CD1c-positive myeloid dendritic cell (primary cell): ENCODE measurements around the gene SYNDIG1.

Experiments
- DNase-seq: peaks from one replicate; pipeline ENCODE4 v3.0.0-alpha.2; 2016; ENCODE audit errors: extremely low spot score

The SYNDIG1 gene

DNA sequence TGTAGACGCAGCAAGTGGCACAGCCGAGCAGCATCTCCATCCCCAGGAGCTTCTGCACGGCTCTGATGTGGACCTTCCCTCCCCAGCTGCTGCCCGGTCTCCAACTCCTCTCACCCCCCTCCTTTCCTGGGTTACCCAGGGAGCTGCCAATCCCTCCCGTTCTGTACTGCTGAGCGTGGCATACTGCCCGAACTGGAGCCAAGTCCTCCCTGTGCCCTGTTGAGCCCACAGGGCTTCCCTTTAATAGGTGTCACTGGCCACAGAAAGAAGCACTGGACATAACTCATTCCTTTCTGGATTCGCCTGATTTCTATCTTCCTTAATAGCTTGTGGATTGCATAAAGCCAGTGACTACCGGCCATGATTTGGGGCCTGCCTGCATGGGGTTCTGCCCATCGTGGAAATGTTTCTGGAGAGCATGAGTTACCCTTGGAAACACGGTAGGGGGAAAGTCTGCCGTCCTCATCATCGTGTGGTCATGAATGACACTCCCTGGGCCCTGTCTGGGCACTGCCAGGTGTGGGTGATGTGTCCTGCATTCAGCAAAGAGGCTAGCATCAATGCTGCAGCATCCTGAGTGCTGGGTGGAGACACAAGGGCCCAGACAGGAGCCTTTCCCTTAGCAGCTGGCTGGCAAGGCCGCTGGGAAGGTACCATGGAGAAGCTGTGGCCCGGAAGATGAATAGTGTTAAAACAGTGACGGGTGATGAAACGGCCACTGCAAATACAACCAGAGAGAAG lies 189.7 kb downstream of the SYNDIG1 start:
- no peak for DNase-seq

- DNase-seq = no peak
Measured at GRCh38 chr20:24659835-24660234, 190.4 kb downstream of the SYNDIG1 start.

DNA sequence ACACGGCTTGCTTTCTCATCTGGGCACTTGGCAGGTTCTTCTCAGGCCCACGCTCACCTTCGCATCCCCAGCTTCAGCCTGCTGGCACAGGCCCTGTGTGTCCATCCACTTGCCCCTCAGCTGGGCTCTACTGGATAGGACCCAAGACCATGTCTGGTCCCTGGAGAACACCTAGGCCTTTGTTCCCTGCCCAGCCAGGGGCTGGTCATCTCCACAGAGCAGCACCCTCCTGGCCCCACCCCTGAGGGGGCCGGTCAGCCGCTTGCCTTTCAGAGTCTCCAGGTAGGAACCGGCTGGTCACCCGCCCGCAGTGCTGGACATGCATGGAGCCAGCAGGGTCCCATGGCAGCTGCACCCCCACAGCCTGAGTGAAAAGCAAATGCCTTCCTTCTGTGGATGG lies 191.2 kb downstream of the SYNDIG1 start:
- no peak for DNase-seq

DNA sequence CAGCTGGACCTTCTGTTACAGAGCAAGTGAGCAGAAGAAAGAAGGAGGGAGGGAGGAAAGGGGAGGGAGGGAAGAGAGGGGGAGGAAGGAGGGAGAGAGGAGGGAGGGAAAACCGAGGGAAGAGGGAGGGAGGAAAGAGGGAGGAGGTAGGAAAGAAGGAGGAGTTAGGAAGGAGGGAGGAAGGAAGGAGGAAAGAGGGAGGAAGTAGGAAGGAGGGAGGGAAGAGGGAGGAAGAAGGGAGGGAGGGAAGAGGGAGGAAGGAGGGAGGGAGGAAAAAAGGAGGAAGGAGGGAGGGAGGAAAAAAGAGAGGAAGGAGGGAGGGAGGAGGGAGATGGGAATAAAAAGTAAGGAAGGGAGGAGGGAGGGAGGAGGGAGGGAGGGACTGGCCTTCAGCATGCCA lies 191.8 kb downstream of the SYNDIG1 start:
- no peak for DNase-seq

- no peak for DNase-seq
Measured at GRCh38 chr20:24662322-24662721, 192.9 kb downstream of the SYNDIG1 start.

DNA sequence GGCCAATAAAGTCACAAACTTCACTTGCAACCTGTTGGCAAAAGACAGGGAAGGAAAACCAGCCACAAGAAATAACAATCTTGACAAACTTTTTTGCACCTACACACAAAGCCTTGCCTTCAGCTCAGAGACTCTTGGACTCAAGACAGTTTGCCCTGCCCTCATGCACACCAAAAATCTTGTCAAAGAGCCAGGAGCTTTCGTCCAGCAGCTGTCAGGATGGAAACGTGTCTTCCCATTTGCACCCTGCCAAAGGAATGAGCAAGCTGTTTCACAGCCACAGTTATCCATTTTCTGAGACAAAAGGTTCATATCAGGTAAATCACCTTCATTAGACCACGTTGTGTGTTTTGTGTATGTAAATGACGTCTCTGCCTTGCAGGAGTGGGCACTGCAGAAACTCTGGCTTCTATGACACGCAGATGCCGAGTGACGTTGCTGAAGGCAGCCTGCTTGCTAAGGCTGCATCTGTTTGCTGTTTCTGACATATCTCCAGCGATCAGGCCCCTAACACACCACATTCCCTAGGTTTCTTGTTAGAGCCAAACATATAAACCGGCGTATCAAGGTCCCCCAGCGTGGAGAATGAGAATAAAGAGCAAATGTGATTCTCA lies 193.4 kb downstream of the SYNDIG1 start:
- no peak for DNase-seq

DNA sequence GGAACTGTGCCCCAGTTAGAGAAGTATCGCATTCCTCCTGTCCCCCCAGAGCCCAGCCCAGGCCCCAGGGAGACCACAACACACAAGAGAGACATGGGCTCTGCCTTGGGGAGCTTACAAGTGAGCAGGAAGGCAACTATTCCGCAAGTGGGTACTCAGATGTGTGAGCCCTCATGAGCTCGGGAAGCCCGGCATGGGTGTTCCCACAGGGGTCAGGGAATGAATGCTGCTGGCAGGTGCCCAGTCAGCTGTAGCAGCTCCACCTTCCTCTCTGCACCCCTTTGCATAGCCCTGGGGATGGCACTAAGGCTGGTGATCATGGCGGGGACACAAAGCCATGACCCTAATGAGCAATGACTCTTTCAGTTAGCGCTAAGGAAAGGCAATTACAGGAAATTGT lies 194.1 kb downstream of the SYNDIG1 start:
- DNase-seq = no peak

- no peak for DNase-seq
Measured at GRCh38 chr20:24664266-24664986, 195.0 kb downstream of the SYNDIG1 start.

DNA sequence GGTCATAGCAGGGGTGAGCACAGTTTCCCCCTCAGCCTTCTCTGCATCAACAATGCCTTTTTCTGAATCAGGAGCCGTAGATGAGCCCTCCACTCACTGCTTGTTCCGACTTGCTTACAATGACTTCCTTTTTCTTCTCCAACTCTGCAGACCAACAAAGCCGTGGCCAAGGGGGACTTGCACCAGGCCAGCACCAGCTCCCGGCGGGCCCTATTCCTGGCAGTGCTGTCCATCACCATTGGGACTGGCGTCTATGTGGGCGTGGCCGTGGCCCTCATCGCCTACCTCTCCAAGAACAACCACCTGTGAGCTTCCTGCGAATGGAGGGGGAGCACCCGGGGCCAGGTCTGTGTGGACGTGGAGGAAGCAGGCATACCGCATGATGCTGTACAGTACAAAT lies 195.8 kb downstream of the SYNDIG1 start:
- DNase-seq = no peak

DNA sequence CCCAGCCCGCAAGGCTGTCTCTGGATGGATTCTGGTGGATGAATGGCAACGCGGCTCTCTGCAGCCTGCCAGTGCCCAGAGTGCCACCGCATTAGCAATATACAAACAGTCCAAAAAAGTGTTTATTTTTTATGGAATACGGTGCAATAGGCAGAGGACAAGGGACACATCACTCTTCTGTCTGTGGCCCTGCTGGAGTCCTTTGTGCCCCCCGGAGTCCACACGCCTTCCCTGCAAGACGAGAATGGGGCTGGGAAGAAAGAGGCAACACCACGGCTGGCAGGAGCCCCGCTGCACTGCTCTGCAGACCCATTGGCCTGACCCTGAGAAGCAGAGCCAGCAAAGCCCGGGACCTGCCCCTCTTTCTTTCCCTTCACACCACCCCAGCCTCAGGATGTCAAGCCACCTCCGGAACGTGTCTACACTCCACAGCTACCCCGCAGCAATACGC lies 196.3 kb downstream of the SYNDIG1 start:
- no peak for DNase-seq

GRCh38 chr20:24667689-24668383 lies 198.4 kb downstream of the SYNDIG1 start:
- no peak for DNase-seq

- no peak for DNase-seq
Measured at GRCh38 chr20:24668384-24668702, 198.9 kb downstream of the SYNDIG1 start.

DNA sequence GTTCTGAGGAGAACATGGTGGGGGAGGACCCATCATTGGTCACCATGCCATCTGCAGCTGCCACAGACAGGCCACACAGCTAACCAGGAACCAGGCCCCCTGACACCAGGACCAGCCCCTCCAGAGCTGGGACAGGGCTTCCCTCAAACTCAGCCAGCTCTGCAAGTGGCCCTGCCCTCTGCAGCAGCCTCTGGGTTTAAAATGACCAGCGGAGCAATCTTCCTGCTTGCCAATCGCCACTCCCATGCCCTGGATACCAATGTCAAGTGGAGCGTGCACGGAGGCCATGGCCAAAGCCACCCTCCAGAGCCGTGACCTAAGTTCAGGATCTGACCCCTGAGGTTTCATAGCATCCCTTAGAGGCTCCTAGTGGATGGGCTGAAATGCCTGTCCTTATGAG lies 199.4 kb downstream of the SYNDIG1 start:
- no peak for DNase-seq

- no peak for DNase-seq
Measured at GRCh38 chr20:24669701-24670100, 200.3 kb downstream of the SYNDIG1 start.

- DNase-seq = no peak
Measured at GRCh38 chr20:24670341-24670872, 201.0 kb downstream of the SYNDIG1 start.

GRCh38 chr20:24670981-24671380 lies 201.6 kb downstream of the SYNDIG1 start:
- DNase-seq = no peak

DNA sequence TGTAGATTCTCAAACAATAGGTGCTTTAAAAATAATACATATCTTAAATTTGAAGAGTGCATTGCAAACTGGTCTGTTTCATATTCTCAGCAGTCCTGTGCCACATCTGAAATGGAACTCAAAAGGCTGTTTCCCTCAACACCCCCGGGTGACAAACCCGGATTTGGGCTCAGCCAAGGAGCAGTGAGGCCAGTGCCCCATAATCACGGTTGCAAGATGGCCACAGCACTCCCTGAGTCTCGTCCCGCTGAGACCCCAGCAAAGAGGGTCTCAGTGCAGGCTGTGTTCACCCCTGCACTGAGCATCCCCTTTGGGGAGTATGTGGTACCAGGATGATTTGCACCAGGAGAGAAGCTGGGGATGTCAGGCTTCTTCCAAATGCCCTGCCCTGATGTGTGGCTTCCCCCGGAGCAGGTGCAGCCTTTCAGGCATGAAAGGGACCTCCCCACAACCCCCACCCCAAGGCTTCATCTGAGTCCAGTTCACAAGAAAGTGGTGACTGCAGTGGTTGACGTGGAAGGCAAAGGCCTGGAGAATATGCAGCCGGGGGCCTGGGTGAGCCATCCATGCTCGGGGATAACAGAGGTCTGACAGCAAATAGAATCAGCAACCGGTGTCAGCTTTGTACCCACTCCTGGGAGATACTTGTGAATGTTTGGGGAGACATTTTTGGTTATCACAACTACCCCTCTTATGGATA lies 202.9 kb downstream of the SYNDIG1 start:
- no peak for DNase-seq

DNA sequence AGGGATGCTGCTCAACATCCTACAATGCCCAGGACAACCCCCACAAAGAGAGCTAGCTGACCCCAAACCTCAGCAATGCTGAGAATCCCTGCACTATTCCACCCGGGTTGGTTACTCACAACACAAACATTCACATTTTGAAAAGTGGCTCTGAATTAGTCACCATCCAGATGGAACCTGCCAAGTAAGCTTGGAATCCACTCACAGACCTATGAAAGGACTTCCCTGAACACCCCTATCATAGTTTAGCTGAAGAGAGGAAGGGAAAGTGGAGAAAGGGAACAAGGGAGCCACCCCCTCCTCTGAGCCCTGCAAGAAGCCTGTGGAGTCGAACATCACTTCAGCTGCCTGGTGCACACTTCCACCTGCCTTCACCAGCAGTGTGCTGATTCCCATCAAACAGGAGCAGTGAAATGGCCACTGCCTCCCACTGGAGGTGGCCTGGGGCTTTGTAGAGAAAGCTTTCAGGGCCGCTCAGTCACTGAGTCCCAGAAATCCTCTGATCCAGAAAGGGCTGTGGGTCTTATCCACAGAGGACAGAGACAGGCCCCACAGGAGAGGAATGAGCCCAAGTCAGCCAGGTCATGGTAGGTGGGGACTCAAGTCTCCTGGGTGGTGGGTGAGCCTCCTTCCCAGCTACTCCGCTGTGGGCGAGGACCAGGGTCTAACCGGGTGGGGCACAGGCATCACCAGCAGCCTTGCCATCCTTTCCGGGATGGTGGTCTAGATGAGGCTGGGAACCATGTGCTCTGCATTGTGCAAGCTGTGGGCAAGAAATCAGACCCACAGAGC lies 203.7 kb downstream of the SYNDIG1 start:
- DNase-seq = no peak

GRCh38 chr20:24673678-24674570 lies 204.5 kb downstream of the SYNDIG1 start:
- DNase-seq = no peak
